ENCODE measurements around the gene BTD. TPM values are rescaled to one million over a fixed set of nuclear protein-coding genes. Genes with fewer than 3 reads are reported as not detected.

The BTD gene
- total RNA-seq, 4 donors from 2014 or later: 46.8 to 74.9 (median 56.5) TPM

- H3K4me3 ChIP-seq (replicated peaks in 1 of 3): no peak overlapping the region
- H3K27me3 ChIP-seq: no peaks in the 10 kb centered on the region
- peak; percentile 68 to 71 for DNase-seq
- H3K4me1 ChIP-seq: peaks cover 15 to 20% of the 10 kb centered on the region in 2 donors
- TF ChIP-seq POLR2A (IDR thresholded peaks at IDR 0.05) (peak in 1 of 2 donors; percentile 47), CTCF (IDR thresholded peaks at IDR 0.05) (peak; percentile 40 to 85 (median 66))
- 1 to 3% methylated on average over 3 of the region's 3 CpGs for WGBS, 2 donors
- intact Hi-C loops (cut with DNase I): loop anchor here (5.0 to 10.0 kb wide), 2 partner anchors 130 to 343 kb away; partner anchors contain the start of genes EAF1 and METTL6
- H3K9me3 ChIP-seq: no peaks in the 10 kb centered on the region
- peak overlapping the region; percentile 70 to 87 (median 83) for H3K27ac ChIP-seq
- peaks cover 0 to 9% of the 10 kb centered on the region in 2 donors for H3K36me3 ChIP-seq
Observed at GRCh38 chr3:15557511-15557946, 44.0 kb upstream of the BTD start.

- H3K36me3 ChIP-seq: peaks cover 0 to 13% of the 10 kb centered on the region in 2 donors
Observed at GRCh38 chr3:15558581-15558980, 43.0 kb upstream of the BTD start.

GRCh38 chr3:15562560-15562959 is 39.0 kb upstream of the BTD start:
- no peak for DNase-seq
- TF ChIP-seq CTCF (IDR thresholded peaks at IDR 0.05): no peak
- no peak for TF ChIP-seq POLR2A (IDR thresholded peaks at IDR 0.05)
- Histone ChIP-seq H3K9me3 (no peaks in the 10 kb centered on the region), H3K27me3 (no peaks in the 10 kb centered on the region), H3K4me3 (replicated peaks in 1 of 3) (no peak overlapping the region), H3K27ac (peak overlapping the region; percentile 38 to 87 (median 62)), H3K36me3 (peaks cover 25 to 27% of the 10 kb centered on the region in 2 donors), H3K4me1 (peaks cover 25 to 40% of the 10 kb centered on the region in 2 donors)
- whole genome bisulfite sequencing, 2 donors: 84 to 89% methylated on average over 5 of the region's 5 CpGs
- intact Hi-C loops (cut with DNase I): no loop called here

More at GRCh38 chr3:15558581-15558980, 43.0 kb upstream of the BTD start:
- Histone ChIP-seq H3K27me3 (no peaks in the 10 kb centered on the region), H3K4me1 (peaks cover 21 to 30% of the 10 kb centered on the region in 2 donors), H3K9me3 (no peaks in the 10 kb centered on the region), H3K27ac (peak overlapping the region; percentile 70 to 87 (median 83)), H3K4me3 (replicated peaks in 1 of 3) (no peak overlapping the region)
- DNase-seq: peak; percentile 77 to 81
- WGBS, 2 donors: 37 to 52% methylated on average over 9 of the region's 9 CpGs
- intact Hi-C loops (cut with DNase I): loop anchor here (5.0 to 10.0 kb wide), 2 partner anchors 131 to 344 kb away; partner anchors contain the start of genes EAF1 and METTL6
- TF ChIP-seq CTCF (IDR thresholded peaks at IDR 0.05) (no peak), POLR2A (IDR thresholded peaks at IDR 0.05) (peak in 1 of 2 donors; percentile 14)

GRCh38 chr3:15563190-15563589 is 38.4 kb upstream of the BTD start:
- Histone ChIP-seq H3K27me3 (no peaks in the 10 kb centered on the region), H3K27ac (peak overlapping the region; percentile 38 to 87 (median 62)), H3K4me1 (peaks cover 19 to 34% of the 10 kb centered on the region in 2 donors), H3K36me3 (peaks cover 31 to 33% of the 10 kb centered on the region in 2 donors), H3K4me3 (replicated peaks in 1 of 3) (no peak overlapping the region), H3K9me3 (no peaks in the 10 kb centered on the region)
- DNase-seq: peak; percentile 40 to 53
- TF ChIP-seq CTCF (IDR thresholded peaks at IDR 0.05) (no peak), POLR2A (IDR thresholded peaks at IDR 0.05) (no peak)
- intact Hi-C loops (cut with DNase I): no loop called here
- WGBS, 2 donors: 33 to 44% methylated on average over 1 of the region's 1 CpG

GRCh38 chr3:15572138-15572537 is 29.4 kb upstream of the BTD start:
- H3K27me3 ChIP-seq: no peaks in the 10 kb centered on the region
- H3K27ac ChIP-seq: no peak overlapping the region
- H3K4me1 ChIP-seq: peaks cover 0 to 10% of the 10 kb centered on the region in 2 donors
- H3K4me3 ChIP-seq (replicated peaks in 1 of 3): no peak overlapping the region
- no peak for DNase-seq
- H3K36me3 ChIP-seq: peaks cover 13 to 17% of the 10 kb centered on the region in 2 donors
- no peaks in the 10 kb centered on the region for H3K9me3 ChIP-seq
- 83 to 89% methylated on average over 4 of the region's 4 CpGs for WGBS, 2 donors
- TF ChIP-seq POLR2A (IDR thresholded peaks at IDR 0.05) (no peak), CTCF (IDR thresholded peaks at IDR 0.05) (no peak)
- intact Hi-C loops (cut with DNase I): no loop called here

All from thyroid gland (tissue), 4 donors.